BE2C (cell line): Measurements from ENCODE around the gene DNAH14.
"Not testable (repeated sequence)": the region's sequence is repeated elsewhere in the genome, so short reads cannot be mapped to it uniquely, and the experiment has no call there.

Experiments
- DNase-seq: peaks from one replicate; pipeline ENCODE4 v3.0.0-alpha.2; 2020
- H3K27me3 ChIP-seq: fragments of 250-450 bp; sonication (Bioruptor Pico); 2 replicates; pipeline ENCODE4 v1.5.1; 2020; ENCODE audit warnings: mild to moderate bottlenecking
- H3K36me3 ChIP-seq: fragments of 250-450 bp; sonication (Bioruptor Pico); 2 replicates; pipeline ENCODE4 v1.5.1; 2020; ENCODE audit warnings: mild to moderate bottlenecking
- H3K4me1 ChIP-seq: fragments of 250-450 bp; sonication (Bioruptor Pico); 2 replicates; pipeline ENCODE4 v1.5.1; 2020
- H3K4me3 ChIP-seq: 2 replicates; pipeline ENCODE4 v1.5.1; 2011; ENCODE audit warnings: low read depth, low read length
- H3K9me3 ChIP-seq: fragments of 250-450 bp; sonication (Bioruptor Pico); 2 replicates; pipeline ENCODE4 v1.5.1; 2020
- CTCF ChIP-seq: IDR thresholded peaks from 2 replicates; pipeline ENCODE4 v1.5.1; 2012; ENCODE audit warnings: mild to moderate bottlenecking, low read depth, low read length

The DNAH14 gene

DNA sequence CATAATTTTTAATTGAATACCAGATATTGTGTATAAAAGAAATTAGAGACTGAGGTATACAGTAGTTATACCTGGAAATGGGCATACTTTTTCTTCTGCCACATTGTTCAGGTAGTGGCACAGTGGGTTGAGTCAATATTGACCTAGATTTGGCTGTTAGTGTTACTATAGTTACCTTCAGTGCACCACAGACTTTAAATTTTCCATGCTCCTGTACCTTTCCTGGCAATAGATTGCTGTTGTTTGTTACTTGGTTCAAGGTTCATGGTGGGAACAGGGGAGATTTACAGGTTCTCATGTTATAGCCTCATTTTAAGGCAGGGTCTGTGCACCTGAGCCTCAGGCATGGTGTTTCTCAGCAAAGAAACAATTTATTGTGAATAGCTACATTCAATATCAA lies 279.7 kb downstream of the DNAH14 start:
- no peaks in the 10 kb centered on the region for H3K4me1 ChIP-seq
- H3K4me3 ChIP-seq, result no peak overlapping the region
- H3K36me3 ChIP-seq, result no peaks in the 10 kb centered on the region
- no peak for TF ChIP-seq CTCF
- DNase-seq, result no peak
- H3K9me3 ChIP-seq, result no peaks in the 10 kb centered on the region
- H3K27me3 ChIP-seq, result no peaks in the 10 kb centered on the region

DNA sequence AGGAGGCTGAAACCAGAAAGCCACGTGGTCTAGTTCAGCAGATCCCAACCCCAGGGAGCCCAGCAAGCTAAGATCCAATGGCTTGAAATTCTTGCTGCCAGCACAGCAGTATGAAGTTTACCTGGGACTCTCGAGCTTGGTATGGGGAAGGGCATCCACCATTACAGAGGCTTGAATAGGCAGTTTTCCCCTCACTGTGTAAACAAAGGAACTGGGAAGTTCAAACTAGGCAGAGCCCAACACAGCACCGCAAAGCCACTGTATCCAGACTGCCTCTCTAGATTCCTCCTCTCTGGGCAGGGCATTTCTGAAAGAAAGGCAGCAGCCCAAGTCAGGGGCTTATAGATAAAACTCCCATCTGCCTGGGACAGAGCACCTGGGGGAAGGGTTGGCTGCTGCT lies 280.7 kb downstream of the DNAH14 start:
- not testable (repeated sequence) for DNase-seq, H3K36me3 ChIP-seq, H3K4me1 ChIP-seq, H3K27me3 ChIP-seq, H3K9me3 ChIP-seq, H3K4me3 ChIP-seq

DNA sequence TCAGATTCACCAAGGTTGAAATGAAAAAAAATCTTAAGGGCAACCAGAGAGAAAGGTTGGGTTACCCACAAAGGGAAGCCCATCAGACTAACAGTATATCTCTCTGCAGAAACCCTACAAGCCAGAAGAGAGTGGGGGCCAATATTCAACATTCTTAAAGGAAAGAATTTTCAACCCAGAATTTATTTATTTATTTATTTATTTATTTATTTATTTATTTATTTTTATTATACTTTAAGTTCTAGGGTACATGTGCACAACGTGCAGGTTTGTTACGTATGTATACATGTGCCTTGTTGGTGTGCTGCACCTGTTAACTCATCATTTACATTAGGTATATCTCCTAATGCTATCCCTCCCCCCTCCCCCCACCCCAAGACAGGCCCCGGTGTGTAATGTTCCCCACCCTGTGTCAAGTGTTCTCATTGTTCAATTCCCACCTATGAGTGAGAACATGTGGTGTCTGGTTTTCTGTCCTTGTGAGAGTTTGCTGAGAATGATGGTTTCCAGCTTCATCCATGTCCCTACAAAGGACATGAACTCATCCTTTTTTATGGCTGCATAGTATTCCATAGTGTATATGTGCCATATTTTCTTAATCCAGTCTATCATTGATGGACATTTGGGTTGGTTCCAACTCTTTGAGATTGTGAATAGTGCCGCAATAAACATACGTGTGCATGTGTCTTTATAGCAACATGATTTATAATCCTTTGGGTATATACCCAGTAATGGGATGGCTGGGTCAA lies 282.4 kb downstream of the DNAH14 start:
- H3K36me3 ChIP-seq, DNase-seq, H3K9me3 ChIP-seq, H3K4me3 ChIP-seq, H3K4me1 ChIP-seq, H3K27me3 ChIP-seq: not testable (repeated sequence)

DNA sequence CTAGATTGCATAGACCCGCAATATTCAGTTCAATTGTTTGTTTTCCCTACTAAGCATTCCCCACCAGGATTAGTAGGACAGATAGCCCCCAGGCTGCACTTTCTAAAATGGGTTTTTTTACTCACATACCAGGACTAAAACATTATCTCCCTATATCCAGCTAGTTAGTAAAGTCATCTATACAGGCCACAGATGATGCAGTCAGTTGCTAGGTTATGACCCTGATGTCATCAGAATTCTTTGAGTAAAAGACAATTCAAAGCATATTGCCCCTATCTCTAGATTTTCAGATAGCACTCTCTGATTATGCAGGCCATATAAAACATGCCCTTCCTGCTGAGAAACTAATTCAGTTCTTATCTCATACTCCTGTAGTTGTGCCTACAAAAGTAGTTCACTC lies 294.8 kb downstream of the DNAH14 start:
- no peaks in the 10 kb centered on the region for H3K27me3 ChIP-seq
- no peak for DNase-seq
- no peak for TF ChIP-seq CTCF
- no peak overlapping the region for H3K4me3 ChIP-seq
- H3K36me3 ChIP-seq, result no peaks in the 10 kb centered on the region
- no peaks in the 10 kb centered on the region for H3K4me1 ChIP-seq
- H3K9me3 ChIP-seq, result no peaks in the 10 kb centered on the region

DNA sequence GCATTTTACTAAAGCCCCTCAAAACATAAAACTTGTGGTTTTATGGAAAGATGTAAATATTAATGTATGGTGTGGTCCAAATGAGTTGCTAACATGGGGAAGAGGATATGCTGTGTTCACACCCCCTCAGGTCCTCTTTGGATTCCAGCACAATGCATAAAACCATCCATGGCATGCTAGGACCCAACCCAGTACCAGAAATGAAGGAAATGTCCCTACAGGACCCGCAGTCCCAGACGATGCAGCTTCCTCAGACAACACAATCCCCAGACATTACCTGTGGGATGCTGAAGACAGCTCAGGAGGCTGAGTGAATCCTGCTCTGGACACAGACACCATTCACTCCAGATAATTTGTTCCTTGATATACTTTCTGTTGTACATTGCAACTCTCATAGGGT lies 296.2 kb downstream of the DNAH14 start:
- Histone ChIP-seq H3K36me3 (no peaks in the 10 kb centered on the region), H3K9me3 (no peaks in the 10 kb centered on the region), H3K4me3 (no peak overlapping the region), H3K27me3 (no peaks in the 10 kb centered on the region), H3K4me1 (no peaks in the 10 kb centered on the region)
- DNase-seq, result no peak
- TF ChIP-seq CTCF, result no peak

GRCh38 chr1:225228871-225229303 lies 299.4 kb downstream of the DNAH14 start:
- no peaks in the 10 kb centered on the region for H3K27me3 ChIP-seq
- DNase-seq, result no peak
- no peaks in the 10 kb centered on the region for H3K9me3 ChIP-seq
- H3K4me1 ChIP-seq, result no peaks in the 10 kb centered on the region
- no peak for TF ChIP-seq CTCF
- H3K4me3 ChIP-seq, result no peak overlapping the region
- no peaks in the 10 kb centered on the region for H3K36me3 ChIP-seq

- not testable (repeated sequence) for H3K27me3 ChIP-seq, H3K9me3 ChIP-seq, H3K36me3 ChIP-seq, H3K4me3 ChIP-seq, DNase-seq, H3K4me1 ChIP-seq
Measured at GRCh38 chr1:225229429-225229828, 300.0 kb downstream of the DNAH14 start.

DNA sequence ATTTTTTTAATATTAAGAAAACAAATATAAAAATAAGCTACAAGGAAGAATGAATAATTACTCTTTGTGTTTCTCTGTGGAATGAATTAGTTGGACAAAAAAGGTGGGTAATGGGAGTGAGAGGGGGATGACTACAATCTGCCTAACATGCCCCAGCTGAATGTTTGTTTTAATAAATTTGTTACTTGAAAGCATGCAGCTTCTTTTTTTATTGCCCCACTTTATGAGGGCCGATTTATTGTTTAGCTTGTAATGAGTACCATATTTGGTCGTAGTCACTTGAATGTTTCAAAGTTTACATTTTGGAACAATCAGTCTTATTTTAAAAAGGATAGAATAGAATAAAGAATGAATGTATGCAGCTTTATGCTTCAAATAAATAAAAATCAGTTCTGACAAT lies 301.0 kb downstream of the DNAH14 start:
- Histone ChIP-seq H3K36me3 (no peaks in the 10 kb centered on the region), H3K4me3 (no peak overlapping the region), H3K4me1 (no peaks in the 10 kb centered on the region), H3K27me3 (no peaks in the 10 kb centered on the region), H3K9me3 (no peaks in the 10 kb centered on the region)
- no peak for TF ChIP-seq CTCF
- DNase-seq, result no peak

DNA sequence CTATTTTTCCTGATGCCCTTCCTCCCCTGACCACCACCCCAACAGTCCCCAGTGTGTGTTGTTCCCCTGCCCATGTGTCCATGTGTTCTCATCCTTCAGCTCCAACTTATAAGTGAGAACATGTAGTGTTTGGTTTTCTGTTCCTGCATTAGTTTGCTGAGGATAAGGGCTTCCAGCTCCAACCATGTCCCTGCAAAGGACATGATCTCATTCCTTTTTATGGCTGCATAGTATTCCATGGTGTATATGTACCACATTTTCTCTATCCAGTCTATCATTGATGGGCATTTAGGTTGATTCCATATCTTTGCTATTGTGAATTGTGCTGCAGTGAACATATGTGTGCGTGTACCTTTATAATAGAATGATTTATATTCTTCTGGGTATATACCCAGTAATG lies 303.5 kb downstream of the DNAH14 start:
- not testable (repeated sequence) for H3K4me3 ChIP-seq, DNase-seq, H3K36me3 ChIP-seq, H3K4me1 ChIP-seq, H3K27me3 ChIP-seq, H3K9me3 ChIP-seq
